HG03139 (cell line): ENCODE data around the gene JUP.

Experiments used
- ATAC-seq: cut with Tn5 transposase; IDR thresholded peaks from one replicate; pipeline ENCODE4 v1.9.1; 2021; ENCODE audit not compliant: unreplicated experiment

Gene JUP

GRCh38 chr17:41724476-41725050, 61.9 kb downstream of the JUP start:
- no peak for ATAC-seq

DNA sequence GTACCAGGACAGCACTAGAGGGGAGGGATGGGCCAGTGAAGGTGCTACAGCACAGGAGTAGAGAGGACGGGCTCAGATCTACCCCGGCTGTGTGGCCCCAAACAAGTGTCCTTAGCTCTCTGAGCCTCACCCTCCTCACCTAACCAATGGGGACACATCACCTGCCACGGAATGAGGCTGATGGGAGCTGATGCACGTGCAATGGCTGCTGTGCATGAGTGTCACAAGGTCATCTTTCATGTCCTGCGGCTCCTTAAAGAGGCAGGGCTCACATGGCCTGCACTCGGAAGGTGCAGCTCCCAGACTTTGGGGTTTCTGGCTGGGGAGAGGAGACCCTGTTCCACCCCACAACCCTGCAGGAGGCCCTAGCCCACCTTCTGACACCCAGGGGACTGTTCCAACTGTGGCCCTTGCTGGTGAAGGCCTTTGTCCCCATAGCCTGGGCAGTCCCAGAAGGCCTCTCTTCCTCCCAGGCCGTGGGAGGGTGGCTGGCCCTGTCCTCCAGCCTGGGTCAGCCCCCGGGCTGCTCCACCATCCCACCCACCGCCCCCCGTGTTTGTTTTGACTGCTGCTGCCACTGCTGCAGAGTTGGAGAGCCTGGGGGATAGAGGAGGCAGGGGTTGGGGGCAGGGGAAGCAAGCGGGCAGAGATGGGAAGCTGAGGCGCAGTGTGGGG, 62.6 kb downstream of the JUP start:
- no peak for ATAC-seq

DNA sequence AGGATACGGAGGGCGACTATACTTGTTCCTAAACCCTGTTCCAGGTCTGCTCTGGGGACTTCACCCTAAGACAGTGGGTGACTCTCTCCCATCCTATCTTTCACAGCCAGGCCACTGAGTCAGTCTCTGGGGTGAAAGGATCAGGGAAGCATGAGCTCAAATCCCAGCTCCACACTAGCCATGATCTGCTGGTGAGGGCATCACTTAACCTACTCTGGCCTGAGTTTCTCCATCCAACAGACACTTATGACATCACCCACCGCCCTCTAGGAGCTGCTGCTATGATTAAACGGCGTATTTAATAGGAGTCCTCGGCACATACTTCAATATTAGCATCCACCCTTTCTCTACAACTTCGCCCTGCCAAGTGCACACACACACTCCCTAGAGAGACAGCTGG, 64.3 kb downstream of the JUP start:
- no peak for ATAC-seq

- no peak for ATAC-seq
Measured at GRCh38 chr17:41718287-41718645, 68.2 kb downstream of the JUP start.

DNA sequence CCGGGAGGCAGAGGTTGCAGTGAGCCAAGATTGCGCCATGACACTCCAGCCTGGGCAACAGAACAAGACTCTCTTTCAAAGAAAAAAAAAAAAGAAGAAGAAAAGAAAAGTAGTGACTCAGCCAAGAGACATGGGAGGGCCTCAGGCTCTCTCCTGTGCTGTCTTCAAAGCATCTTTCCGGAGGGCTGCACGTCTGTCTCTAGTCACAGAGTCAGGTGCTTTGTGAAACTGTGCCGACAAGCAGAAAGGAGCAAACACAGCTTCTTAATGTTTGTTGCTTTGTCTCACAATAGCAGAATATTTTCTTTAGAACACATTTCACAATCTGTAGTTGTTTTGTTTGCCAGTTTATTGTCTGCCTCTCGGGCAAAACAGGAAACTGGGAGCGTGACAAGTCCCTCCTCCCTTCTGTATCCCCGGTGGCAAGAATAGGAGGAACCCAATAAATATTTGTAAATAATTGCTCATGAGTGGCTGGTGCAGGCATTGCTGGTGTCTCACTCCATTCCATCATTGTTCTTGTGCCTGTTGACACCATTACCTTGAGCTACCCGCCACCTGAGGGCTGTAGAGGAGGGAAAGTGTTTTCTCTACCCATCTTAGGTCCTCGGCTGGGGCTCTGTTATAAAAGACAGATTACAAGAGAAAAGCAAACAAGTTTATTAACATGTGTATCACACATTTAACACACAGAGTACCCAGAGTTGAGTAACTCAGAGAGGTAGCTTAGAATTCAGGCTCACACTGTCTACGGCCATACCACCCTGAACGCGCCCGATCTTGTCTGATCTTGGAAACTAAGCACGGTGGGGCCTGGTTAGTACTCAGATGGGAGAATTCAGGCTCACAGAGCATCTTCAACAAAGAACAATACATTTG, 68.9 kb downstream of the JUP start:
- no peak for ATAC-seq

DNA sequence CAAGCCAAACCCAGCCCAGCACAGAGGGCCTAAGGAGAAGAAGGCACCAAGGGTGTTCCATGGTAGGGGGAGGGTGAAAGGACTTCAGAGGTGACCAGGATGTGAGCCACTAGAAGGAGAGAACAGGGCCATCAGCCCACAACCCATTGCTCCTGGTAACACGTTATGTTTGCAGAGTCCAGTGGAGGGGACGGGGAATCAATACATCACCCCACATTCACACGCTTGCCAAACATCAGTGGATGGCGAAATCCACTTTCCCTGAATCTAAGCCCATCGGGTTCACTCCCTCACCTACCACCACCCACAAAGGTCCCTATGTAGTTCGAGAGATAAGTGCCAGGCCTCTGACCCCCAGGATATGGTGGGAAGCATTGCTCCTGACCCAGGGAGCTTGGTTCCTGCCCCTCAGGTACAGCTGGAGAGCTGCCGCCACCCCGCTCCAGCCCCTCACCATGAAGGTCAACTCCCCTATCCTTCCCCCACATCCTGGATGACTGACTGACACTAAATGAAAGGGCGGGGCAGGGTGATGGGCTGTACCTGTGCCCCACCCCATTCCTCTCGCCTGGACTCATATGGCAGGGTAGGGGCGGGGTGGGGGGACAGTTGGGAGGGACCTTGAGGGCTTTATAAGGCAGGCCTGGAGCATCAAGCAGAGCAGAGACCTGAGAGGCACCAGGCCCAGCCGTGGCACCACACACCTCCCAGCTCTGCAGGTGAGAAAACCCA, 74.7 kb downstream of the JUP start, which contains the start of gene GAST:
Gene GAST, plus strand, starts transcription at position 663 of the 732 bp plus-strand sequence. CDS start 3,106 bp downstream, outside the sequence.
- no peak for ATAC-seq

GRCh38 chr17:41710472-41711090, 75.9 kb downstream of the JUP start:
- ATAC-seq = no peak

GRCh38 chr17:41707803-41708669, 78.5 kb downstream of the JUP start:
- no peak for ATAC-seq

DNA sequence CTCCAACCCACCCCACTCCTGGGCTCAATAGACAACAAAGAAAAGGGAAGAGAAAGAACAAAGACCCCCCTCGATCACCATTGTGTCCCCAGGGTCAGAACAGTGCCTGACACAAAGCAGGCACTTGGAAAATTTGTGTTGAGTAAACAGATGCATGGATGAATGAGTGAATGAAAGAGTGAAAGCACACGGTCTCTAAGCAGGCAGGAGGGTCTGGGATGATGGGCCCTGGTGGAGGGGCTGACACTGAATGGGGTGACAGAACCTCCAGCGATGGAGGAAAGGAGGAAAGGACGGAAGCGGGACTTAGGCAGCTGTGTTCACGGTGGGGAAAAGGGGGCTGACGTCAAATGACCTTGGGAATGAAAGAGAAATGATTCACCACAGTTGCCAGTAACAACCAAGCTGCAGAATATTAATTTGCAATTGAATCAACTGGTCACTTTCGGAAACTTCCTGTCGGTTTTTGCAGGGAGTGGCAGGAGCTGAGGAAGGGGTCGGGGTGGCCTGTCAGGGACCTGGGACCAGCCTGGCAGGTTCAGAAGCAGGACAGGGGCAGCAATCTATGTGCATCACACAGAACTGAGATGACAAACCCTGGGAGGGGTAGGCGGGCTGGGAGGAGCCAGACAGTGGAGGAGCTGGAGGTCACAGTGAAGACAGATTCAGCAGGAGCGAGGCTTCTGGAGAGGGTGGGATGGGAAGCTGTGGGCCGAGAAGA, 81.1 kb downstream of the JUP start:
- no peak for ATAC-seq
